ENCODE measurements around the gene HACL1. TPM values are rescaled to one million over a fixed set of nuclear protein-coding genes. Genes with fewer than 3 reads are reported as not detected.
A peak's percentile ranks its signal among the peaks of the same experiment; 100 is the strongest.
"Not testable (repeated sequence)": the region's sequence is repeated elsewhere in the genome, so short reads cannot be mapped to it uniquely, and the experiment has no call there.

Gene HACL1
- total and polyA plus RNA-seq, 5 experiments from 2014 or later = 31.7 to 42.9 (median 33.8) TPM

- peaks cover 21 to 47% (median 42%) of the 10 kb centered on the region in 4 donors for H3K4me1 Mint-ChIP-seq
- peak overlapping the region; percentile 0 to 70 (median 28) for H3K4me3 Mint-ChIP-seq
- H3K27ac Mint-ChIP-seq = peak overlapping the region in 8 of 10 donors; percentile 4 to 77 (median 34)
- peaks cover 0 to 5% (median 0%) of the 10 kb centered on the region in 3 donors for H3K36me3 Mint-ChIP-seq
- no peaks in the 10 kb centered on the region for H3K9me3 Mint-ChIP-seq
- DNase-seq = peak in 2 of 10 donors; percentile 6 to 18
- ATAC-seq = no peak
- H3K27me3 Mint-ChIP-seq = no peaks in the 10 kb centered on the region
- POLR2A ChIA-PET = no interaction called here
These were observed 65.6 kb downstream of the HACL1 start for GRCh38 chr3:15535732-15536131.

- H3K27me3 Mint-ChIP-seq, H3K36me3 Mint-ChIP-seq, H3K4me3 Mint-ChIP-seq, ATAC-seq, H3K9me3 Mint-ChIP-seq, DNase-seq: not testable (repeated sequence)
- POLR2A ChIA-PET = interaction anchor here (0.7 kb wide), 1 partner anchor 39 kb away, joined by 3 read pairs; no protein-coding TSS in a partner anchor
- Mint-ChIP-seq H3K27ac (peak overlapping the region in 1 of 10 donors; percentile 39), H3K4me1 (peaks cover 16 to 55% (median 47%) of the 10 kb centered on the region in 4 donors)
These were observed 68.8 kb downstream of the HACL1 start for GRCh38 chr3:15532614-15533013.

- H3K27me3 Mint-ChIP-seq = no peaks in the 10 kb centered on the region
- no peak overlapping the region for H3K27ac Mint-ChIP-seq
- peaks cover 0 to 8% (median 0%) of the 10 kb centered on the region in 3 donors for H3K36me3 Mint-ChIP-seq
- no peak overlapping the region for H3K4me3 Mint-ChIP-seq
- peaks cover 11 to 42% (median 34%) of the 10 kb centered on the region in 4 donors for H3K4me1 Mint-ChIP-seq
- DNase-seq = no peak
- no peak for ATAC-seq
- H3K9me3 Mint-ChIP-seq = no peaks in the 10 kb centered on the region
- POLR2A ChIA-PET = no interaction called here
These were observed 70.0 kb downstream of the HACL1 start for GRCh38 chr3:15531346-15531745.

GRCh38 chr3:15528854-15529537 lies 72.4 kb downstream of the HACL1 start:
- Mint-ChIP-seq H3K27me3 (no peaks in the 10 kb centered on the region), H3K36me3 (peaks cover 0 to 10% (median 0%) of the 10 kb centered on the region in 3 donors), H3K4me3 (peak overlapping the region in 3 of 10 donors; percentile 5 to 16 (median 8)), H3K27ac (peak overlapping the region in 7 of 10 donors; percentile 0 to 72 (median 36)), H3K4me1 (peaks cover 4 to 29% (median 20%) of the 10 kb centered on the region in 4 donors), H3K9me3 (peaks cover 0 to 3% (median 0%) of the 10 kb centered on the region in 9 donors)
- no peak for DNase-seq
- POLR2A ChIA-PET = no interaction called here
- no peak for ATAC-seq

GRCh38 chr3:15527031-15527459 lies 74.3 kb downstream of the HACL1 start:
- no peak overlapping the region for H3K27ac Mint-ChIP-seq
- no peak for ATAC-seq
- DNase-seq = no peak
- H3K27me3 Mint-ChIP-seq = no peaks in the 10 kb centered on the region
- POLR2A ChIA-PET = no interaction called here
- H3K9me3 Mint-ChIP-seq = peaks cover 0 to 3% (median 0%) of the 10 kb centered on the region in 9 donors
- peaks cover 0 to 7% (median 0%) of the 10 kb centered on the region in 3 donors for H3K36me3 Mint-ChIP-seq
- peaks cover 4 to 41% (median 20%) of the 10 kb centered on the region in 4 donors for H3K4me1 Mint-ChIP-seq
- no peak overlapping the region for H3K4me3 Mint-ChIP-seq

GRCh38 chr3:15525790-15526189 lies 75.6 kb downstream of the HACL1 start:
- DNase-seq = no peak
- peaks cover 9 to 48% (median 30%) of the 10 kb centered on the region in 4 donors for H3K4me1 Mint-ChIP-seq
- POLR2A ChIA-PET = no interaction called here
- H3K27ac Mint-ChIP-seq = no peak overlapping the region
- no peak overlapping the region for H3K4me3 Mint-ChIP-seq
- peaks cover 0 to 7% (median 0%) of the 10 kb centered on the region in 3 donors for H3K36me3 Mint-ChIP-seq
- peaks cover 0 to 7% (median 2%) of the 10 kb centered on the region in 5 donors for H3K27me3 Mint-ChIP-seq
- ATAC-seq = no peak
- peaks cover 0 to 3% (median 0%) of the 10 kb centered on the region in 9 donors for H3K9me3 Mint-ChIP-seq

- H3K27me3 Mint-ChIP-seq = peaks cover 0 to 12% (median 4%) of the 10 kb centered on the region in 5 donors
- no peak overlapping the region for H3K4me3 Mint-ChIP-seq
- peaks cover 5 to 42% (median 18%) of the 10 kb centered on the region in 4 donors for H3K4me1 Mint-ChIP-seq
- H3K27ac Mint-ChIP-seq = no peak overlapping the region
- H3K36me3 Mint-ChIP-seq = peaks cover 0 to 7% (median 0%) of the 10 kb centered on the region in 3 donors
- DNase-seq (no peak), ATAC-seq (no peak)
- H3K9me3 Mint-ChIP-seq = peaks cover 0 to 3% (median 0%) of the 10 kb centered on the region in 9 donors
- POLR2A ChIA-PET = no interaction called here
These were observed 77.5 kb downstream of the HACL1 start for GRCh38 chr3:15523660-15524417.

GRCh38 chr3:15522016-15522415 lies 79.4 kb downstream of the HACL1 start:
- peak overlapping the region in 2 of 10 donors; percentile 3 to 39 for H3K4me3 Mint-ChIP-seq
- H3K27me3 Mint-ChIP-seq = peaks cover 0 to 12% (median 4%) of the 10 kb centered on the region in 5 donors
- no peak for ATAC-seq
- H3K36me3 Mint-ChIP-seq = peaks cover 0 to 7% (median 0%) of the 10 kb centered on the region in 3 donors
- POLR2A ChIA-PET = no interaction called here
- peaks cover 5 to 37% (median 14%) of the 10 kb centered on the region in 4 donors for H3K4me1 Mint-ChIP-seq
- H3K27ac Mint-ChIP-seq = peak overlapping the region in 1 of 10 donors; percentile 38
- H3K9me3 Mint-ChIP-seq = peaks cover 0 to 3% (median 0%) of the 10 kb centered on the region in 9 donors
- no peak for DNase-seq

GRCh38 chr3:15521573-15521965 lies 79.8 kb downstream of the HACL1 start, which contains the start of gene COLQ:
Gene COLQ (minus strand): TSS chr3:15521706. CDS start chr3:15521625, 81 bp downstream.
- peaks cover 0 to 3% (median 0%) of the 10 kb centered on the region in 9 donors for H3K9me3 Mint-ChIP-seq
- peaks cover 0 to 12% (median 4%) of the 10 kb centered on the region in 5 donors for H3K27me3 Mint-ChIP-seq
- POLR2A ChIA-PET = no interaction called here
- peak within 1 kb of the TSS in 9 of 10 donors; percentile 4 to 67 (median 38) for H3K4me3 Mint-ChIP-seq
- H3K36me3 Mint-ChIP-seq = peaks cover 0 to 6% (median 0%) of the 10 kb centered on the region in 3 donors
- H3K4me1 Mint-ChIP-seq = peaks cover 5 to 37% (median 14%) of the 10 kb centered on the region in 4 donors
- DNase-seq (no peak), ATAC-seq (no peak)
- peak within 1 kb of the TSS in 3 of 10 donors; percentile 27 to 83 (median 61) for H3K27ac Mint-ChIP-seq

- peaks cover 5 to 37% (median 14%) of the 10 kb centered on the region in 4 donors for H3K4me1 Mint-ChIP-seq
- POLR2A ChIA-PET = no interaction called here
- ATAC-seq = no peak
- peaks cover 0 to 12% (median 4%) of the 10 kb centered on the region in 5 donors for H3K27me3 Mint-ChIP-seq
- peak overlapping the region in 3 of 10 donors; percentile 27 to 83 (median 61) for H3K27ac Mint-ChIP-seq
- DNase-seq = no peak
- H3K36me3 Mint-ChIP-seq = peaks cover 0 to under 1% (median 0%) of the 10 kb centered on the region in 3 donors
- peak overlapping the region in 9 of 10 donors; percentile 4 to 67 (median 38) for H3K4me3 Mint-ChIP-seq
- H3K9me3 Mint-ChIP-seq = peaks cover 0 to 3% (median 0%) of the 10 kb centered on the region in 9 donors
These were observed 80.4 kb downstream of the HACL1 start for GRCh38 chr3:15520804-15521572.

GRCh38 chr3:15520185-15520584 lies 81.2 kb downstream of the HACL1 start:
- DNase-seq (no peak), ATAC-seq (no peak)
- Mint-ChIP-seq H3K36me3 (no peaks in the 10 kb centered on the region), H3K4me3 (peak overlapping the region in 2 of 10 donors; percentile 54 to 79), H3K4me1 (peaks cover 5 to 37% (median 14%) of the 10 kb centered on the region in 4 donors), H3K9me3 (no peaks in the 10 kb centered on the region), H3K27me3 (peaks cover 0 to 12% (median 4%) of the 10 kb centered on the region in 5 donors), H3K27ac (peak overlapping the region in 2 of 10 donors; percentile 61 to 65)
- POLR2A ChIA-PET = no interaction called here

GRCh38 chr3:15519096-15519495 lies 82.3 kb downstream of the HACL1 start:
- ATAC-seq (no peak), DNase-seq (no peak)
- peaks cover 5 to 37% (median 14%) of the 10 kb centered on the region in 4 donors for H3K4me1 Mint-ChIP-seq
- no peaks in the 10 kb centered on the region for H3K9me3 Mint-ChIP-seq
- no peaks in the 10 kb centered on the region for H3K36me3 Mint-ChIP-seq
- H3K27me3 Mint-ChIP-seq = peaks cover 0 to 12% (median 4%) of the 10 kb centered on the region in 5 donors
- POLR2A ChIA-PET = no interaction called here
- H3K27ac Mint-ChIP-seq = no peak overlapping the region
- no peak overlapping the region for H3K4me3 Mint-ChIP-seq

Data from naive thymus-derived CD8-positive, alpha-beta T cell (primary cell).